Measurements from ENCODE around the gene TAF8. TPM values are rescaled to one million over a fixed set of nuclear protein-coding genes. Genes with fewer than 3 reads are reported as not detected.

The TAF8 gene
- total and polyA plus RNA-seq, 10 of the 15 experiments (the other 5 are each of a cell fraction or from before 2014, with no cell fraction given) = 11.7 to 30.9 (median 19.9) TPM

GRCh38 chr6:42086046-42087035 lies 36.0 kb downstream of the TAF8 start:
- ChIA-PET RAD21 (ENCODE audit: unreplicated experiment) (interaction anchor here (0.6 kb wide), 1 partner anchor 44 kb away, joined by 3 read pairs; no protein-coding TSS in a partner anchor), POLR2A (no interaction called here), SMC1A (ENCODE audit: uncharacterized antibody, unreplicated experiment) (no interaction called here), CTCF (interaction anchor here (0.5 to 1.7 kb wide), 3 partner anchors 12 to 251 kb away, joined by 3 to 4 read pairs (median 3); no protein-coding TSS in a partner anchor)
- H3K27ac ChIP-seq (ENCODE audit: control insufficient read depth, insufficient read depth) = no peak overlapping the region
- DNase-seq (ENCODE audit: low read depth, low spot score) (no peak), FAIRE-seq (no peak), ATAC-seq (no peak)
- H3K9ac ChIP-seq (ENCODE audit: control insufficient read depth, insufficient read depth, low read length) = no peak overlapping the region
- no TSS peak for BruUV-seq (replicated peaks)
- in situ Hi-C loops (cut with MboI) (no loop called here), intact Hi-C loops (cut with micrococcal nuclease; ENCODE audit: unreplicated experiment) (no loop called here)
- 93% methylated on average over 22 of the region's 22 CpGs for WGBS (ENCODE audit: insufficient coverage, insufficient replicate concordance, low lambda C conversion rate, missing lambda C conversion rate)
- H2AFZ ChIP-seq (ENCODE audit: control insufficient read depth, low read depth, low read length) = no peak overlapping the region
- H3K4me3 ChIP-seq = no peak overlapping the region
- no peaks in the 10 kb centered on the region for H3K4me1 ChIP-seq (ENCODE audit: control insufficient read depth, insufficient read depth, low read length)
- no peaks in the 10 kb centered on the region for H3K27me3 ChIP-seq (replicated peaks in 1 of 2; ENCODE audit: control insufficient read depth in 2 of 2, insufficient read depth in 2 of 2, low read length in 1 of 2)
- H3K36me3 ChIP-seq (ENCODE audit: control insufficient read depth in 2 of 2, insufficient read depth in 2 of 2, low read length in 1 of 2) = no peaks in the 10 kb centered on the region
- H3K9me3 ChIP-seq (replicated peaks; ENCODE audit: control insufficient read depth, insufficient read depth, low read length) = no peaks in the 10 kb centered on the region
- H3K79me2 ChIP-seq (ENCODE audit: control insufficient read depth, insufficient read depth, low read length) = no peaks in the 10 kb centered on the region
- H4K20me1 ChIP-seq (ENCODE audit: control insufficient read depth, insufficient read depth) = no peaks in the 10 kb centered on the region
- no peak overlapping the region for H3K4me2 ChIP-seq (ENCODE audit: control insufficient read depth, insufficient read depth)
- TF ChIP-seq E2F8 (IDR thresholded peaks at IDR 0.05; ENCODE audit: low read depth, partially characterized antibody) = no peak
- TF ChIP-seq POLR2A (IDR thresholded peaks at IDR 0.05; ENCODE audit: low read depth, low read length) = no peak
- no peak for TF ChIP-seq RELB (IDR thresholded peaks at IDR 0.05; ENCODE audit: low read depth)
- TF ChIP-seq ATF3 (IDR thresholded peaks at IDR 0.05; ENCODE audit: borderline replicate concordance, extremely low read depth, low read depth, low read length) = no peak

Data from GM12878 (cell line).